ENCODE data around the gene PTPRB.

- TF ChIP-seq, protein P1, sequence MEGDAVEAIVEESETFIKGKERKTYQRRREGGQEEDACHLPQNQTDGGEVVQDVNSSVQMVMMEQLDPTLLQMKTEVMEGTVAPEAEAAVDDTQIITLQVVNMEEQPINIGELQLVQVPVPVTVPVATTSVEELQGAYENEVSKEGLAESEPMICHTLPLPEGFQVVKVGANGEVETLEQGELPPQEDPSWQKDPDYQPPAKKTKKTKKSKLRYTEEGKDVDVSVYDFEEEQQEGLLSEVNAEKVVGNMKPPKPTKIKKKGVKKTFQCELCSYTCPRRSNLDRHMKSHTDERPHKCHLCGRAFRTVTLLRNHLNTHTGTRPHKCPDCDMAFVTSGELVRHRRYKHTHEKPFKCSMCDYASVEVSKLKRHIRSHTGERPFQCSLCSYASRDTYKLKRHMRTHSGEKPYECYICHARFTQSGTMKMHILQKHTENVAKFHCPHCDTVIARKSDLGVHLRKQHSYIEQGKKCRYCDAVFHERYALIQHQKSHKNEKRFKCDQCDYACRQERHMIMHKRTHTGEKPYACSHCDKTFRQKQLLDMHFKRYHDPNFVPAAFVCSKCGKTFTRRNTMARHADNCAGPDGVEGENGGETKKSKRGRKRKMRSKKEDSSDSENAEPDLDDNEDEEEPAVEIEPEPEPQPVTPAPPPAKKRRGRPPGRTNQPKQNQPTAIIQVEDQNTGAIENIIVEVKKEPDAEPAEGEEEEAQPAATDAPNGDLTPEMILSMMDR (IDR thresholded peaks at IDR 0.05) = no peak
- TF ChIP-seq POLR2AphosphoS5 (IDR thresholded peaks at IDR 0.05) = no peak
- no peak for TF ChIP-seq POLR2A (IDR thresholded peaks at IDR 0.05)
- no peak for TF ChIP-seq EP300 (IDR thresholded peaks at IDR 0.05)
Measured at GRCh38 chr12:70535896-70536374, 101.3 kb downstream of the PTPRB start.

Measured in suprapubic skin (tissue), 4 donors.